Panc1 (cell line): ENCODE measurements around the gene PDXDC1.
"Not testable (repeated sequence)": the region's sequence is repeated elsewhere in the genome, so short reads cannot be mapped to it uniquely, and the experiment has no call there.

ENCODE experiments used
- POLR2AphosphoS5 ChIP-seq: IDR thresholded peaks from 2 replicates; pipeline ENCODE4 v1.6.1; 2012; ENCODE audit warnings: mild to moderate bottlenecking, low read depth, low read length, moderate library complexity
- REST ChIP-seq, 2 experiments: IDR thresholded peaks; 2 replicates each; pipeline ENCODE4 v1.6.1; 2011 to 2012; ENCODE audit warnings: low read depth in 2 of 2, control low read depth in 1 of 2, low read length in 1 of 2, mild to moderate bottlenecking in 1 of 2, moderate library complexity in 1 of 2; ENCODE audit not compliant: insufficient read depth in 1 of 2
- SIN3A ChIP-seq: IDR thresholded peaks from 2 replicates; pipeline ENCODE4 v1.6.1; 2012; ENCODE audit warnings: low read depth, mild to moderate bottlenecking, low read length, moderate library complexity, borderline replicate concordance; ENCODE audit not compliant: insufficient read depth
- TCF7L2 ChIP-seq: IDR thresholded peaks from 2 replicates; pipeline ENCODE4 v1.6.1; 2011; ENCODE audit warnings: mild to moderate bottlenecking, low read depth, low read length, inconsistent platforms
- TF ChIP-seq, protein P1 (sequence below): fragments of 450-650 bp; IDR thresholded peaks from 2 replicates; pipeline ENCODE4 v1.5.1; 2017; ENCODE audit warnings: mild to moderate bottlenecking

DNA sequence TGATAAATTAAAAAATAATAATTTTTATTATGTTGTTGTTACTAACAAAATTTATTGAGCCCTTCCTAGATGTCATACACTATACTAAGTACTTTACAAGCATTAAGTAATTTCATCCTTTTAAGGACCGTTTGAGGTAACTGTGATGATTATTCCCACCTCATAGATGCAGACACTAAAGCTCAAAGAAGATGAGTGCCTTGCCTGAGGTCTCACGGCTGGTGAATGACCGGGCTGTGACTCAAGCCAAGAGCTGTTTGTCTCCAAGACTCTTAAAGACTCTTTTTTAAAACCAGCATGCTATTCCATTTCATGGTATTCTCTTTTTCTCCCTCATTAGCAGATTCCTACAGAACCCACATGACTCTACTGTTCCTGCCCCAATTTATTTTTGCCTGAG lies 193.5 kb downstream of the PDXDC1 start:
- TF ChIP-seq POLR2AphosphoS5; TCF7L2; SIN3A; REST (IDR thresholded peaks at IDR 0.05; ENCODE audit: insufficient read depth in 1 of 2, low read depth in 2 of 2, low read length in 1 of 2): not testable (repeated sequence)
- TF ChIP-seq, protein P1, sequence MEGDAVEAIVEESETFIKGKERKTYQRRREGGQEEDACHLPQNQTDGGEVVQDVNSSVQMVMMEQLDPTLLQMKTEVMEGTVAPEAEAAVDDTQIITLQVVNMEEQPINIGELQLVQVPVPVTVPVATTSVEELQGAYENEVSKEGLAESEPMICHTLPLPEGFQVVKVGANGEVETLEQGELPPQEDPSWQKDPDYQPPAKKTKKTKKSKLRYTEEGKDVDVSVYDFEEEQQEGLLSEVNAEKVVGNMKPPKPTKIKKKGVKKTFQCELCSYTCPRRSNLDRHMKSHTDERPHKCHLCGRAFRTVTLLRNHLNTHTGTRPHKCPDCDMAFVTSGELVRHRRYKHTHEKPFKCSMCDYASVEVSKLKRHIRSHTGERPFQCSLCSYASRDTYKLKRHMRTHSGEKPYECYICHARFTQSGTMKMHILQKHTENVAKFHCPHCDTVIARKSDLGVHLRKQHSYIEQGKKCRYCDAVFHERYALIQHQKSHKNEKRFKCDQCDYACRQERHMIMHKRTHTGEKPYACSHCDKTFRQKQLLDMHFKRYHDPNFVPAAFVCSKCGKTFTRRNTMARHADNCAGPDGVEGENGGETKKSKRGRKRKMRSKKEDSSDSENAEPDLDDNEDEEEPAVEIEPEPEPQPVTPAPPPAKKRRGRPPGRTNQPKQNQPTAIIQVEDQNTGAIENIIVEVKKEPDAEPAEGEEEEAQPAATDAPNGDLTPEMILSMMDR = not testable (repeated sequence)
